GM19438 (cell line): ENCODE results near the gene UGT1A9.

ENCODE experiments used
- ATAC-seq: cut with Tn5 transposase; IDR thresholded peaks from one replicate; pipeline ENCODE4 v1.9.1; 2021; ENCODE audit warnings: low read depth; ENCODE audit not compliant: unreplicated experiment

UGT1A9 gene

DNA sequence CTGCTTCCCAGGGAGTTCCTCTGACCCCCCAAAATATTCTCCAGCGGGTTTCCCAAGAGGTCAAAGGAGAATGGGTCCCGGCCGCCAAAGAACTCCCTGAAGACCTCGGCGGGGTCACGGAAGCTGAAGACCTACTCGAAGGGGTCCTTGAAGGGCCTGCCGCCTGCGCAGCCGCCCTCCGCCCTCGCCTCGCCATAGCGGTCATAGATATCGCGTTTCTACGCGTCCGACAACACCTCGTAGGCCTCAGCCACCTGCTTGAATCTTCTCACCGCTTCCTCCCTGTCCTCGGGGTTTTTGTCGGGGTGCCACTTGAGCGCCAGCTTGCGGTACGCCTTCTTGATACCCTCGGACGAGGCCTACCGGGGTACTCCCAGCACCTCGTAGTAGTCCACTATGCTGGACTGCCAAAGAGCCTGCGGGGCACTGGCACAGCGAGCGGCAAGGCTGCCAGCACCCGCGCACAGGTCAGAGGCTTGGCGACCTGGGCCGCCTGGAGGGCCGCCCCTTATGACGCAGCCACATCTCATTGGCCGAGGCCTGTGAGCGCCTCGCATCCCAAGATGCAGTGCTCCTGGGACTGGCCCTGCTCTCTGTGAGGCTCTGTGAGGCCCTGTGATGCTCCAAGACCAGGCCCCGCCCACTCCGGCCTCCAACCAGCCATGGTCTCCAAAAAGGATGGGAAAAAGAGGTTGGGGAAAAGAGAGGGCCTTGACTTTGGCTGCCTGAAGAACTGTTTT, 83.3 kb downstream of the UGT1A9 start:
- ATAC-seq, result no peak

DNA sequence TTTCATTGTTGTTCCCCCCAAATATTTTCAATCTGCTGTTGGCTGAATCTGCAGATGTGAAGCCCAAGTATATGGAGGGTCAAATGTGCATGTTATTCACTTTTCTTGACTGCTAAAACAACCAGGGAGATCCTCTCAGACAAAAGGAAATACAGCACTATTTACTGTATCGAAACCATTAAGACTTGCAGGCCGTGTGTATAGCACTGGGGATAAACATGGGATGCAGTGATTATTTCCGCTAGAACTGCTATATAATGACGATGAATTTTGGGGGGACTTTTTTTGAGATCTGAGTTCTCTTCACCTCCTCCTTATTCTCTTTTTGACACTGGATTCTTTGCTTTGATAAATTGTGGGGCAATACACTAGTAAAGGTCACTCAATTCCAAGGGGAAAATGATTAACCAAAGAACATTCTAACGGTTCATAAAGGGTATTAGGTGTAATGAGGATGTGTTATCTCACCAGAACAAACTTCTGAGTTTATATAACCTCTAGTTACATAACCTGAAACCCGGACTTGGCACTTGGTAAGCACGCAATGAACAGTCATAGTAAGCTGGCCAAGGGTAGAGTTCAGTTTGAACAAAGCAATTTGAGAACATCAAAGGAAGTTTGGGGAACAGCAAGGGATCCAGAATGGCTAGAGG, 84.9 kb downstream of the UGT1A9 start:
- no peak for ATAC-seq

DNA sequence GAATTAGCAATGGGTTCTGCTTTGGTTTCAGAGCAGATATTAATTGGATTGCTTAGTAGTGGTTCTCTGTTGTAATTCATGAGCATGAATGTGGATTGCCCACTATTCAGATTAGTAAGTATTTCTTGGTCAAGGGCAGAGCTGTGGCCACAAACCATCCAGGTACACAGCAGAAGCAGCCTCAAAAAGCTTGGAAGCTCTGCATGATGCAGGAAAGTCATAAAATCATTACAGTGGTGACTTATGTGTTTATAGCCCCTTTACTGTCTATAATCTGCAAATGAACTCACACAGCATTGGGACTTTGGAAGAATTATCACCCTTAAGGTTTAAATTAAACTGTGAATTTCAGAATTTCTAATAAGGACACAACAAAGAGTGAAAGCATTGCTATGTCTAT, 86.4 kb downstream of the UGT1A9 start:
- ATAC-seq, result no peak

DNA sequence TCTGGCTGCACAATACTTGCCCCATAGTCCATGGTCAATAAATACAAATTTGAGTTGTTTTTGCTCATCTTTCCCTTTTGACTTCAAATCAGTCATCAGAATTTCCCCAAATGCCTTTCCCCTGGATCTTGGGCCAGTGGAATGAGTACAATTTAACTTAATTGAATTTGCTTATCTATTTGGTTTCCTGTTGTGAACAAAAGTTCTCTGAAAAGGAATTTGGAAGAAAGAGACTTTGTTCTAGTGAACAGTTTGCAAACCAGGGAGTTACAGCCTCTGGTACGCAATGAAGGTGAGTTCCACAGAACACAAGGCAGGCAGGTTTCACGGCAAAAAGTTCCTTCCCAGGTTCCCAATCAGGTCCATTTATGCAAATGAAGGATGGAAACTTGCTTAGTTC, 87.2 kb downstream of the UGT1A9 start:
- no peak for ATAC-seq

DNA sequence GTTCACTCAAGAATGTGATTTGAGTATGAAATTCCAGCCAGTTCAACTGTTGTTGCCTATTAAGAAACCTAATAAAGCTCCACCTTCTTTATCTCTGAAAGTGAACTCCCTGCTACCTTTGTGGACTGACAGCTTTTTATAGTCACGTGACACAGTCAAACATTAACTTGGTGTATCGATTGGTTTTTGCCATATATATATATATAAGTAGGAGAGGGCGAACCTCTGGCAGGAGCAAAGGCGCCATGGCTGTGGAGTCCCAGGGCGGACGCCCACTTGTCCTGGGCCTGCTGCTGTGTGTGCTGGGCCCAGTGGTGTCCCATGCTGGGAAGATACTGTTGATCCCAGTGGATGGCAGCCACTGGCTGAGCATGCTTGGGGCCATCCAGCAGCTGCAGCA, 88.3 kb downstream of the UGT1A9 start, which contains the start of gene UGT1A1:
TSS of gene UGT1A1 (plus strand) at position 228 of the 400 bp plus-strand sequence. CDS start at position 246, 18 bp downstream.
- ATAC-seq, result no peak

DNA sequence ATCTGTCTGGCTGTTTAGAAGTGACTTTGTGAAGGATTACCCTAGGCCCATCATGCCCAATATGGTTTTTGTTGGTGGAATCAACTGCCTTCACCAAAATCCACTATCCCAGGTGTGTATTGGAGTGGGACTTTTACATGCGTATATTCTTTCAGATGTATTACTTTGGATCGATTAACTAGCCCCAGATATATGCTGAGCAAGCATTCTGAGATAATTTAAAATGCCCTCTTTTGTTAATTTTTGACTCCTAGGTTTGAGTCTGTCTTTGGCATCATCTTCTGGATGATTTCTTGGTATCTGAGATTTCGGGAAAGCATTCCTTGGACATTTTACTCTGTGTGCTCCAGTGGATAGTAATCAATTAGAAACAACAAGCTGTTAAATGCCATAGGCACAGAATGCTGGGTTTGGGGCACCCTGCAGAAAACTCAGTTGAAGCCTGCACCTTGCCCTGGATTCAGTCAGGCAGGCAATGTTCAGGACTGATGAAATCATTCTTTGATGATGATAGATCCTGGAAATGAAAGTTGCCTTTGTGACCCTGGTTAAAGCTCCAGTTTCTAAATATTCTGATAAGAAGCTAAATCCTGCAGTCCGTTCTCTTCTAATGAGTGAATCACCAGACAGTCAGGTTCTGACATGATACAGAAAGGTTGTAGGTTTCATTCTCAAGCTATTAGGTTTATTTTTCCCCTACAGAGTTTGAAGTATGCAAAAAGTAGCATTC, 89.5 kb downstream of the UGT1A9 start:
- ATAC-seq, result no peak

DNA sequence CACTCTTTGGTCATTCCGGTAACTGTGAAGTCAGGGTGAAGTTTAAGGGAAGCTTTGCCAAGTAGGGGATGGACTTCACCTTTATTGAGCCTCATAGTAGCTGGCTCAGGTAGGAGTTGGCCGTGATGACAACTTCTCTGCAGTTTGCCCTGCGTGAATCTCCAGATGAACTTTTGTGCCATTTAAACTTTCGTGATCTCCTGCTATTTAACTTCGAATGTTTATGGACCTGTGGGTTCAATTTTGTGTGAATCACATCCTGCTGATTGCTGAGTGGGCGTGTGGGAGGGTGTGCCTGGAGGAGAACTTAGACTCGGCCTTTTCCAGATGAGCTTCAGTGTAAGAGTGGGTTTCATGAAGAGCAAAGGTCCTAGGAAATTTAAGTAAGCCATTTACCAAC, 92.6 kb downstream of the UGT1A9 start:
- no peak for ATAC-seq

DNA sequence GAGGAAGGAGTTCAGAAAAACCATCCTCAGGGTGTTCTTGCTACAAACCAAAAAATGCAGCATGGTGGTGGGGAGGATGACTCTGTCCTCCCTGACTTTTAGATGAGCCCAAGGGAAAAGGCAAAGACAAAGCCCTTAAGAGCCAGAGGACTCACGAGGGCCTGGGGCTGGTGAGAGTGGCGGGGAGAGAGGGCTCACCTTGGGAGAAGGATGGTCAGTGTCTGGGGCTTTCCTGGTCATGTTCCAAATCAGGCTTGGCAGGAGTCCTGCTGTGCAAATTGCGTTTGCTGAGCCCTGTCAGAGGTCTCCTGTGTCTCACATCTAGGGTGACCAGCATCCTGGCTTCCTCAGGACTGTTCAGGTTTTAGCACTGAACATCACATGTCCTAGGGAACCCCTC, 93.1 kb downstream of the UGT1A9 start:
- ATAC-seq, result no peak

DNA sequence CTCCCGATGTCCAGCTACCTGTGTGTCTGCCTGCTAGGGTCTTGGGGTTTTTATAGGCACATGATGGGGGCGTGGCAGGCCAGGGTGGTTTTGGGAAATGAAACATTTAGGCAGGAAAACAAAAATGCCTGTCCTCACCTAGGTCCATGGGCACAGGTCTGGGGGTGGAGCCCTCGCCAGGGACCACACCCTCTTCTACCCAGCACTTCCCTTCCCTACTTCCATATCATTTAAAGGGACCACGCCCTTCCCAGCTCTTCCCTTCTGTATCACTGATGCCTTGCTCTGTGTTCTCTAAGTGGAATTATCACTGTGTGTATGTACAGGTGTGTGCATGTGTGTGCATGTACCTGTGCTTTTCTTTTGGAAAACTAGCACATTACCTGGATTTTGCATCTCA, 94.7 kb downstream of the UGT1A9 start:
- no peak for ATAC-seq

DNA sequence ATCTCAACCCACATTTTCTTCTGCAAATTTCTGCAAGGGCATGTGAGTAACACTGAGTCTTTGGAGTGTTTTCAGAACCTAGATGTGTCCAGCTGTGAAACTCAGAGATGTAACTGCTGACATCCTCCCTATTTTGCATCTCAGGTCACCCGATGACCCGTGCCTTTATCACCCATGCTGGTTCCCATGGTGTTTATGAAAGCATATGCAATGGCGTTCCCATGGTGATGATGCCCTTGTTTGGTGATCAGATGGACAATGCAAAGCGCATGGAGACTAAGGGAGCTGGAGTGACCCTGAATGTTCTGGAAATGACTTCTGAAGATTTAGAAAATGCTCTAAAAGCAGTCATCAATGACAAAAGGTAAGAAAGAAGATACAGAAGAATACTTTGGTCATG, 96.4 kb downstream of the UGT1A9 start:
- ATAC-seq, result no peak

DNA sequence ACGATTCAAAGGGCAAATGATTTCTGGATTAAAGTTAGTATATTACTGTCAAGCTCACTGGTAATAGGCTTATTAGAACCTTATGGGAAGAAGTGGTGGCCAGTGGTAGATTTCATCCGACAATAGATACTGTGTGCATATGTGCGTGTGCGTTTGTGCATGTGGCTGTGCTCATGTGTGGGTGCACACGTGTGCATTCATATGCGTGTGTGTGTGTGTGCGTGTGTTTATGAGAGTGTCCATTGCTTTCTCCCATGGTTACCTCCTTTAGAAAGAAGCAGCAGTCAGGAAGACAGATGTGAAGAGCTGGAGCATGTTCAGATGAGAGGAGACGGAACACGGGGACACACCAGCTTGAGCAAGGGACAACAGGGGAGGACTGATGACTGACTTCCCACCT, 97.6 kb downstream of the UGT1A9 start:
- no peak for ATAC-seq

DNA sequence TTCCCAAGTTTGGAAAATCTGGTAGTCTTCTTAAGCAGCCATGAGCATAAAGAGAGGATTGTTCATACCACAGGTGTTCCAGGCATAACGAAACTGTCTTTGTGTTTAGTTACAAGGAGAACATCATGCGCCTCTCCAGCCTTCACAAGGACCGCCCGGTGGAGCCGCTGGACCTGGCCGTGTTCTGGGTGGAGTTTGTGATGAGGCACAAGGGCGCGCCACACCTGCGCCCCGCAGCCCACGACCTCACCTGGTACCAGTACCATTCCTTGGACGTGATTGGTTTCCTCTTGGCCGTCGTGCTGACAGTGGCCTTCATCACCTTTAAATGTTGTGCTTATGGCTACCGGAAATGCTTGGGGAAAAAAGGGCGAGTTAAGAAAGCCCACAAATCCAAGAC, 100.5 kb downstream of the UGT1A9 start:
- ATAC-seq, result no peak

DNA sequence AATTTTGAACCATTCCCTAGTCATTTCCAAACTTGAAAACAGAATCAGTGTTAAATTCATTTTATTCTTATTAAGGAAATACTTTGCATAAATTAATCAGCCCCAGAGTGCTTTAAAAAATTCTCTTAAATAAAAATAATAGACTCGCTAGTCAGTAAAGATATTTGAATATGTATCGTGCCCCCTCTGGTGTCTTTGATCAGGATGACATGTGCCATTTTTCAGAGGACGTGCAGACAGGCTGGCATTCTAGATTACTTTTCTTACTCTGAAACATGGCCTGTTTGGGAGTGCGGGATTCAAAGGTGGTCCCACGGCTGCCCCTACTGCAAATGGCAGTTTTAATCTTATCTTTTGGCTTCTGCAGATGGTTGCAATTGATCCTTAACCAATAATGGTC, 100.9 kb downstream of the UGT1A9 start:
- ATAC-seq, result no peak

DNA sequence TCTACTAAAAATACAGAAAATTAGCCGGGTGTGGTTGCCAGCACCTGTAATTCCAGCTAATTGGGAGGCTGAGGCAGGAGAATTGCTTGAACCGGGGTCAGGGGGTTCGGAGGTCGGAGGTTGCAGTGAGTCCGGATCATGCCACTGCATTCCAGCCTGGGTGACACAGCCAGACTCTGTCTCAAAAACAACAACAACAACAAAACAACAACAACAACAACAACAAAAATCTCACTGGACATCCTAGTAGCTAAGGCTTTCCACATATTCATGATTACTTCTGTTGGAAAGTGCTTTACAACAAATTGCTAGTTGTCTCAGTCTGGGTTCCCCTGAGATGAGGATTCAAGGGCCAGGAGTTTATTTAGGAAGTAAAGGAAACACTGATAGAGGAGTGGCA, 102.2 kb downstream of the UGT1A9 start:
- ATAC-seq, result no peak

DNA sequence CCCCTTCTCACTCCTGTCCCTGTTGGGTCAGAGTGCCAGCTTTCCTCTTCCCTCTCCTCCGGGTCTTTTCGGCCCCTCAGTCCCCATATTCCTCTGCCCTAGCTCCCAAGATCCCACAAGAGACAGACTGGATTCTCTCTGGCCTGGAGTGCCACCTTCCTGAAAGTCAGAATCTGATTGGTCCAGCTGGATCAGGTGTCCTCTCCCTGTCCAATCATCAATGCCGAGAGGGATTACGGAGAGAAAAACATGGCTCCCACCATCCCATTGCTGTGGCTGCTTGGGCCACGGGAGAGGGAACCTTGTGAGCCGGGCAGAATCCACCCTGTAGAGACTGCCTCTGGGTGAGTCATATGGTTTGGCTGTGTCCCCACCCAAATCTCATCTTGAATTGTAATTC, 103.7 kb downstream of the UGT1A9 start:
- ATAC-seq, result no peak

DNA sequence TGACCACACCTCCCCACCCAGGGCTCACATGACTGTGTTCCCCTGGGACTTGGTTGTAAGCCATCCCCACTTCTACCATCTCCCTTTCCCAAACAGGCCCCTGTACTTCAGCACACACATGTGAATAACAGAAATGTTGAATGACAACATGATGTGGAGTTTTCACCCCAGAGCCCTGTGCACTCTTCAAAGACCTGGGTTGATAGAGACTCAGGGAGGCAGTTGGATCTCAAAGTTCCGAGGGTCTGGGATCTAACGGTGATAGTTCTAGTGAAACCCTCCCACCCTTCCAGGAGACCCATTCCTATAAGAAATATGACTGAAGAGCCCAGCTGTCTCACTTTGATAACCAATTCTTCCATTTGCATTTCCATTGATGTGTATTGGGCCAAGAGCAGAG, 106.3 kb downstream of the UGT1A9 start, which contains the start of gene MROH2A:
TSS of gene MROH2A (plus strand) at position 301 of the 400 bp plus-strand sequence. CDS start 1,029 bp downstream, outside the sequence.
- ATAC-seq, result no peak

DNA sequence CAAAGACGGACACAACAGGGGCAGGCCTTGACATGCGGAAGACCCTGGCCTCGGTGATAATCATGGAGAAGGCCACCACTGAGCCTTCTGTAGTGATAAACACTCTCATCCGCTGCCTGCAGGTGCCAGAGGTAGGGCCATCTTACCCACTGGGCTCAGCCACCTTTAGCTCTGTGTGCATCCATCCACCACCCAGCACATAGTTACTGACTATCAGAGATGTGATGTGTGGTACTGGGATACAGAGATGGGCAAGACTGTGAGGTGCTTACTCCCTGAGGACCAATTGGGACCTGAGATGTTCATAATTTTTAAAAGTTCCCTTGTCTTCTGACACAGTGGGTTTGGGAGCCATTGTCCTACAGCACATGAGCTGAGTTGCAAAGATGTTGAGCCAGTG, 108.0 kb downstream of the UGT1A9 start:
- no peak for ATAC-seq

DNA sequence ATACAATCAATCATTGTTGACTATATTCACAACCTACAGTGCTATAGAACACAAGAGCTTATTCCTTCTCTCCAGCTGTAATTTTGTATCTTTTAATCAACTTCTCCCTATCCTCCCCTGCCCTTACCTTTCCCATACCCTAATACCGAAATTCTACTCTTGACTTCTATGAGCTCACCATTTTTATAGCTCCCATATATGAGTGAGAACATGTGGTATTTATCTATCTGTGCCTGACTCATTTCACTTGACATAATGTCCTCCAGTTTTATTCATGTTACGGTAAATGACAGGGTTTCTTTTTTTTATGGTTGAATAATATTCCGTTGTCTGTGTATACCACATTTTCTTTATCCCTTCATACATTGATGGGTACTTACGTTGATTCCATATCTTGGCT, 109.1 kb downstream of the UGT1A9 start:
- ATAC-seq, result no peak

DNA sequence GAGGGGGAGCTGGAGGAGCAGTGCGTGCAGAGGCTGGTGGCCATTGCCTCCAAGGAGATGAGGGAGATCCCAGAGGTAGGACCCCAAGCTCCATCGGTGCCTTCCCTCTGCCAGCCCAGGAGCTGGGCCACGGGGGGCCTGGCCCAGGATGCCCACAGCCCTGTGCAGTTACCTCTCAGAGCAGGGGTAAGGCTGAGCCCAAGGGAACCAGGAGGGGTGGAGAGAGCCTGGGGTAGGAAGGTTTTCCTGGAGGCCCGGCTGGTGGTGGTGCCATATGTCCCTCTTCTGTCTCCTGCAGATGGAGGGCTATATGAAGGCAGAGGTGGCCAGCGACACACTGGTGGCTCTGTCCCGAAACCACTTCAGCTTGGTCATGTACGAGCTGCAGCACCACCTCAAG, 117.9 kb downstream of the UGT1A9 start:
- ATAC-seq, result no peak

DNA sequence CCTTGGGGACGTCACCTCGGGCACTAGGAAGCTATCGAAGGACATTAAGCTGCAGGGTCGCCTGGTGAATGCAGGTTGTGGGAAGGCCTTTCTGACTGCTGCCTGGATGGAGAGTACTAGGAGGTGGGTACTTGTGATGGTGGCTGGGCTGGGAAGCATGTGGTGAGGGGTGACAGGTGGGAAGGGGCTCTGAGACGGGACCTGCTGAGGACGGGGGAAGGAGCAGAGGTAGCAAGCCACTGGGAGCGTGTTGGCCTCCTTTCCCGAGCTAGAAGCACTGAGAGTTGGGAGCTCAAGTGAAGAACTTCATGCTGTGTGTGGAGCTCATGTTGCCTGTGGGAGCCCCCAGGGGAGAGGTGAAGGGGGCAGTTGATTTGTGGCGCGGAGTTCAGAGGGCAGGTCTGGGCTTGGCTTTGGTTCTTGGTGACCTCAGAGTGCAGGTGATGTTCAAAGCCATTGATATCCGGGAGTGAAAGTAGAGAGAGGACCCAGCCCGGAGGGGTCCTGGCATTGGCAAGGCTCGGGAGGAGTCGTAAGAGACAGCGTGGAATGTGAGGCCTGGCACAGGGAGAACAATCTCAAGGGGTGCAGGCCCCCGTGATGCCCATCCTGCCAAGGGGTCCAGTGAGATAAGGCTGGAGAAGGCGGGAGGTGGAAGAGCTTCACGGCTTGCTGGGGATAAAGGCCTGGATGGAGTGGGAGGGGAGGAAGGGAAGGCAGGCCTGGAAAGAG, 119.6 kb downstream of the UGT1A9 start:
- ATAC-seq, result no peak

DNA sequence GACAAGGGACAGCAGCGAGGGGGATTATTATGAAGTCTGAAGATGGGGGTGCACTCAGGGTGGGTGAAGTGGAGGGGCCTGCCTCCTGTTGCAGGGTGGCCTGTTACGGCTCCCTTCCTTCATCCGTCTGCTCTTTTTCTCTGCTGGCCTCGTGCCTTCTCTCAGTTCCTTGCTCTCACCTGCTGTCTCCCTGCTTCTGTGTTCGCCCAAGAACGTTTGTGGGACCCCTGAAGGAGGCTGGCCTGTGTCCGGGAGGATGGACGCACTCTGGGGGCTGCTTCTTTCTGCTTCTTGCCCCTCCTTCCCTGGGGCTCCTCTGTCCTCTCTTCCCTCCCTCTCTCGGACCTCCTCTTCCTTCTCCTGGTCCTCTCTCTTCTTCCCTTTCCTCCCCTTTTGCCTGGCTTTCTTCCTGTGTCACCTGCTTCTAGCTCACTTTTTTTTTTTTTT, 120.2 kb downstream of the UGT1A9 start:
- ATAC-seq, result no peak
